ENCODE results near the gene SLIRP. TPM values are rescaled to one million over a fixed set of nuclear protein-coding genes. Genes with fewer than 3 reads are reported as not detected.
A peak's percentile ranks its signal among the peaks of the same experiment; 100 is the strongest.
"Not testable (repeated sequence)": the region's sequence is repeated elsewhere in the genome, so short reads cannot be mapped to it uniquely, and the experiment has no call there.

SLIRP gene
- 100 to 1,000 TPM in 2 of 4 donors, 10 to 100 TPM in 2; 95.5 to 108 (median 101) TPM for polyA plus RNA-seq (ENCODE audit: insufficient read length in 4 of 4)

DNA sequence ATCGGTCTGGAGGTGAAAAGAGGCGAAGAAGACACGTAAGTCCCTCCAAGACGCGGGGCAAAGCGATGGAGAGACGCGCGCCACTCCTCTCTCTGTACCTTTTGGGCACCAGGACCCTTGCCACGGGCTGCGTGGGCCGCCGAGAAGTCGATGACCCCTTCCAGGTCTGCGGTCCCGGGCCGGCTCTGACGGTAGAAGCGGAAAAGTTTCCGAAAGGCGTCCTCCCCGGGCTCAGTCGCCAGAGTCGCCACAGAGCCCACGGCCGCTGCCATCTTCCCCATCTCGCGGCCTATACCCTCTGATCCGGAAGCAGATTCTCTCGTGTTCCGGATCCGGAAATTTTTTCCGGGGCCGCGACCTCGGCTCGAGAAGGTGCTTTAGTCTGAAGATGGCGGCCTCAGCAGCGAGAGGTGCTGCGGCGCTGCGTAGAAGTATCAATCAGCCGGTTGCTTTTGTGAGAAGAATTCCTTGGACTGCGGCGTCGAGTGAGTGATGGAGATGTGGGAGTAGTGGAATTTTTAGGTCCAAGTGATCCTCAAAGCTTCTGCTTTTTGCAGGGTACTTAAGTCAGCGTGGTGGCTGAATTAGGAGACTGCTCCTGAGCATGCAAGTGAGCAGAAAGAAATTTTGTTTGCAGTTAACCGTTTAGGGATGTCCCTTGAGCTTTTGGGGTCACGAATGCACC, at the start of gene SLIRP, which contains the start of gene ALKBH1:
Gene SLIRP (plus strand): TSS at position 380 of the 685 bp plus-strand sequence. CDS start 9 bp downstream, at position 389.
Gene ALKBH1 (minus strand): TSS at position 300 of the 685 bp plus-strand sequence. CDS start 19 bp downstream, at position 281.
- DNase-seq (ENCODE audit: low read depth in 4 of 4, low spot score in 3 of 4), result peak; percentile 79 to 90 (median 87)

DNA sequence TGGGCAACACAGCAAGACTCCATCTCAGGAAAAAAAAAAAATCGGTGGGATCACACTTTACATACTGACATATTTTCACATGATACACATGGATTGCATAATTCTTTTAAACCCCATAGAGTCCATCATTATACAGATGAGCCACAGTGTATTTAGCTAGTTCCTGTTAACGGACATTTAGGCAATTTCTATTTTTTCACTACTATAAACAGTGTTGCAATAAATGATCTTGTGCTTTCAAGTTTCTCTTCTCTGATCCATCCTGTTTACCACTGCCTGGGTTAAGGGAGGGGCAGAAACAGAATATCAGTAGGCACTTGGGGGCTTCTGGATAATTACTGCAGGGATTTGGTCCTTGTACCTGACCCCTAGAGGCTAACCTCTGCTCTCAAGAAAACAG, 48.1 kb upstream of the SLIRP start:
- DNase-seq (ENCODE audit: low read depth in 4 of 4, low spot score in 3 of 4), result no peak

DNA sequence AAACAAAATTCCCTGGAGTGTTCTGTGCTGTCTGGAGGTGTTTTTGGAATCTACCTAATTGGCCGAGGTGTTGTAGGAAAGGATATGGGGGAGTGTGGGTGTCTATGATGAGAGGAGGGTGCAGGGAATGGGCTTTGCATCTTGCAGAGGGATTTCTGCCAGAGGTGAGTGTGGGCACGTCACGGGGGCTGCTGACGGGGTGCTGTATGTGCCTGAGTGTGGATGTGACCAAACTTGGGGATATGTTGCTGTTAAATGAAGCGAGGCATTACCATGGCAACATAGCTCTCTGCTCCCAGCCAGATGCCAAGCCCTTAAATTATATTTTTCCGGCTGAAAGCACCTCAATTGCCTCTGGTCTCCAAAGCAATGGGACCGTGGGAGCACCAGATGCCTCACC, 47.1 kb upstream of the SLIRP start:
- peak in 2 of 4 donors; percentile 43 to 44 for DNase-seq (ENCODE audit: low read depth in 4 of 4, low spot score in 3 of 4)

DNA sequence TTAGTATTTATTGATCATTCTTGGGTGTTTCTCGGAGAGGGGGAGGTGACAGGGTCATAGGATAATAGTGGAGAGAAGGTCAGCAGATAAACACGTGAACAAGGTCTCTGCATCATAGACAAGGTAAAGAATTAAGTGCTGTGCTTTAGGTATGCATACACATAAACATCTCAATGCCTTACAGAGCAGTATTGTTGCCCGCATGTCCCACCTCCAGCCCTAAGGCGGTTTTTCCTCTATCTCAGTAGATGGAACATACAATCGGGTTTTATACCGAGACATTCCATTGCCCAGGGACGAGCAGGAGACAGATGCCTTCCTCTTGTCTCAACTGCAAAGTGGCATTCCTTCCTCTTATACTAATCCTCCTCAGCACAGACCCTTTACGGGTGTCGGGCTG, 46.3 kb upstream of the SLIRP start:
- DNase-seq (ENCODE audit: low read depth in 4 of 4, low spot score in 3 of 4), result not testable (repeated sequence)

DNA sequence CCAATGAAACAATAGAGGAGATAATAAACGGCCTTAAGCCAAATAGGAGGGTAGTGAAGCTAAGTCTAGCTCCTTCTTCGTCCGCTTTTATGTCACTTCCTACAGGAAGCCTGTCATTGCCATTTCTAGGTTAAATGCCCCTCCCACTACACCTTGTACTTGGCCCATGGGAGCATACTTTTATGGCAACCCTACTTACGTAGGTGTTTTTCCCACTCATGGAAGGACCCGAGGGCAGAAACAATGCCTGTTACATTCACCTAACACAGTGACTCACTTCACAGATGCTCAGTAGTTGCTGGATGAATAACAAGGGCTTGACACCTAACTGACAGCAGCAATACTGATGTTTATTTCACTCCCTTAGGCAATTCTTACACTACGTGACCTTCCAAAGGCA, 44.6 kb upstream of the SLIRP start:
- DNase-seq (ENCODE audit: low read depth in 4 of 4, low spot score in 3 of 4), result no peak

DNA sequence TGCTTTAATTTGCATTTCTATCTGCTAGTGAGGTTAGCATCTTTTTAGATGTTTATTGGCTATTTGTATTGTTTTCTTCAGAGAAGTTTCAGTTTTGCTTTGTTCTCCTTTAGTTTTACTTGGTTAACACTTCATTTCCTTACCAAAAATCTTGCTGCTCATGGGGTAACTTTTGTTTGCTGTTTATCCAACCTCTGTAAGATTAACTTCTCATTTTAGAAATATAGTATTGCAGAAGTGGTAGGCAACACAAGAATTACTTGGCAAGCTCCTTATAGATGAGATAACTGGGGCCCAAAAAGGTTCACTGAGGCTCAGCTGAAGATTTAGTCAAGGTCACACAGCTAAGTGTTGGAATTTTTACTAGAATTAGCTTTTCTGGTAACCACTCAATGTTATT, 40.6 kb upstream of the SLIRP start:
- no peak for DNase-seq (ENCODE audit: low read depth in 4 of 4, low spot score in 3 of 4)

DNA sequence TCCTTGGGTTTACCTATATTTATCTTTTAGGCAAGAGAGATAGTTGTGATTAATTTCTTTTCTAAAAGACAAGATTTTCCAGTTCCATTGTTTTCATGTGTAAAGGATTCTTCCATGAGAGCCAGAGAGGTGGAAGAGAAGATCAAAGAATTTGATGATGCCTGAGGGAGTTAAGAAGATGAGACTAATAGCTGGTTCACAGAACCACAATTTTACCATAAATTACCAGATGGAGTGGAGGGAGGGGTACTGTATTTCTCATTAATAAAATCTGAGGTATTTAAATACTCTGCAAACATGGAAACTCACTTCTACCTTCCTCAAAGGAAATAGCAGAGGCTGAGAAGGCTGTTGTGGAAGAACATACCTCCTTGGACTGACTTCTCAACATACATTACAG, 34.7 kb upstream of the SLIRP start:
- DNase-seq (ENCODE audit: low read depth in 4 of 4, low spot score in 3 of 4), result no peak

DNA sequence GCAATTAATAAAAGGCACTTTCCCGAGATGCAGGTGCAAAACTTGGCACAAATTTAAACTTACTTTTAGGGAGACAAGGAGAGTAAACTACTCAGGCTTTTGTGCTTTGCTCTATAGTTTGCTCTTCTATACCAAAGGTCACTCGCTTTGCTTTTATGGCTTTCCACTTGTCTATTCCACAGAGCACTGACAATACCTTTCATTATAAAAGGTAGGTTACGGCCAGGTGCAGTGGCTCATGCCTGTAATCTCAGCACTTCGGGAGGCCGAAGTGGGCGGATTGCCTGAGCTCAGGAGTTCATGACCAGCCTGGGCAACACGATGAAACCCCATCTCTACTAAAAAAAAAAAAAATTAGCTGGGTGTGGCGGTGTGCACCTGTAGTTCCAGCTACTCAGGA, 33.0 kb upstream of the SLIRP start:
- DNase-seq (ENCODE audit: low read depth in 4 of 4, low spot score in 3 of 4), result no peak

DNA sequence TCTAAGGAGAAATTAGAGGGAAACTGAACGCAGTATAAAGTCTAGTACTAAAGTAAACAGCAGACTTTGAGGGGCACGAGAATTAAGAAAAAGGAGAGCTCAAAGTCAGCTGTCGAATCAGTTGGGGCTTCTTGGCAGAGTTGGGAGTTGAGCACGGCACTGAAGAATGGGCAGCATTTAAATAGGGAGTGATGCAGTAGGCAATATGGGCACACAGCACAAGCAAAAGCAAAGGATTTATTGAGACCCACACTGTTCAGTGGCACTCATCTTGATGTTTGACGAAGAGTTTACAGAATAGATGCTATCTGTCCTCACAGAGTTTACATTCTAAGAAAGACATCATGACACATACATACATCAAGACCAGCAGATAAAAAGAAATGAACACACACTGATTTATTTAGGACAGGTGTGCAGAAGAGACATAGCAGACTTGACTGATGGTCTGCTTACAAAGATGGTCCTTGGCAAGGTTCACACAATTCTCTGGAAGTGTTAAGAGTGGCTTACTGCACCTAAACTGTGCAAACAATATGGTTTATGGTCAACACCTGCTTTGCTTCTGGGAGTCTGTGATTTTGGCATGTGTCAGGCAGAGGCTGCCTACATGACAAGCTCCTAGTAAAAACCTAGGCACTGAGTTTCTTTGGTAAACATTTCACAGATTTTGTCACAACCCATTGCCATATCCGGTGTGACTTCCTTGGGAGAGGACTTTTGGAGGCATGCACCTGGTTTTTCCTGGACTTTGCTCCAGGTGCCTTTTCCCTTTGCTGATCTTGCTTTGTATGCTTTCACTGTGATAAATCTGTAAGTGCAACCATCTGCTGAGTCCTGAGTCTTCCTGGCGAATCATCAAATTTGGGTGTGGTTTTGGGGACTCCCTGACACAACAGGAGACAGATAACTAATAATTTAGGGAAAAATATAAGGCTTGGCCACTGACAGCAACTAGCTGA, 26.4 kb upstream of the SLIRP start:
- no peak for DNase-seq (ENCODE audit: low read depth in 4 of 4, low spot score in 3 of 4)

DNA sequence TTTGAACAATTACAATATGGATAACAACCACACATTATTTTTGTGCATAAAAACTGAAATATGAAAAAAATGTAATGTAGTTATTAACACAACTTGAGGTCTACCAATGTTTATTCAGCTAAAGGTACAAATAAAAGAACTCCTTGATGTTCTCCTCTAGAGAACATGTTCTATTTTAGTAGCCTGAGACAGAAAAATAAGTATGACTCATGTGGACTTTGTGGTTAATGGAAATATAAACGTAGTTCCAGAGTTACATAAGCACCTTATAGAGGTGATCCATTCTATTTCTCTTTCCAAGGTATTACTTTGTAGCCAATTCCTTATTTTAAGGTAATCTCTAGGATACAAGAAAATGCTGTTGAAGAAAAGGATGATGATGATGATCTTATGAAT, 25.7 kb upstream of the SLIRP start:
- no peak for DNase-seq (ENCODE audit: low read depth in 4 of 4, low spot score in 3 of 4)

DNA sequence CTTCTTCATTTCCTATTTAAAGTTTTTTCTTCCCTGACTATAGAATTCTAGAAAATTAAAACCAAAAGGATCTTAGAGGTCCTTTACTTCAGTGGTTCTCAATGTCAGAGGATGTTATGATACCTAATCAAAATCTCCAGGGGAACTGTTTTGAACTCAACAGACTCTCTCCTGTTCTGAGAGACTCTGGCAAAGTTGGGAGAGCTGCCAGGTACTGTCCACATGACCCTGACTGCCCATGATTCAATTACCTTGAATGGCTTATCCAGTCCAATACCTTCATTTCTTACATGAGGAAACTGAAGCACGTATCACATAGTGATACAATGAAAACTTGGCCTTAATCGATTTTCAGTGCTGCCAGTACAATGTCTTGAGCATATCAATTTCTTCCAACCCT, 16.6 kb upstream of the SLIRP start:
- no peak for DNase-seq (ENCODE audit: low read depth in 4 of 4, low spot score in 3 of 4)

DNA sequence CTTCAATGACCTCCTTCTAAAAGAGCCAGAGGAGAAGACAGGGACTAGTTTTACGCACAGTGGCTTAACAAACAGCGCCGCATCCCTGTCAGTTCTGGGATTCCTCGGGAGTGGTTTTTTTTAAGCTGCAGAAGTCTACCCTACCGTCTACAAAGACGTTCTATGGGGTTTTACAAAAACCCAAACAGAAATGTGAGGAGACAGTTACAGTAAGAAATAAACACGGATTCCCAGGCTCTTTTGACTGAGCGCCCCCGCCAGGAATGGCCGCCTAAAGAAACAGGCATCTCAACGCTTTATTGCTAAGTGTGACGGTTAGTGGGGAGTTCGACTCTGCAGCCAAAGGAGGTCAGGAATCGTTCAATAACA, 564 bp upstream of the SLIRP start:
- peak in 2 of 4 donors; percentile 10 to 14 for DNase-seq (ENCODE audit: low read depth in 4 of 4, low spot score in 3 of 4)

DNA sequence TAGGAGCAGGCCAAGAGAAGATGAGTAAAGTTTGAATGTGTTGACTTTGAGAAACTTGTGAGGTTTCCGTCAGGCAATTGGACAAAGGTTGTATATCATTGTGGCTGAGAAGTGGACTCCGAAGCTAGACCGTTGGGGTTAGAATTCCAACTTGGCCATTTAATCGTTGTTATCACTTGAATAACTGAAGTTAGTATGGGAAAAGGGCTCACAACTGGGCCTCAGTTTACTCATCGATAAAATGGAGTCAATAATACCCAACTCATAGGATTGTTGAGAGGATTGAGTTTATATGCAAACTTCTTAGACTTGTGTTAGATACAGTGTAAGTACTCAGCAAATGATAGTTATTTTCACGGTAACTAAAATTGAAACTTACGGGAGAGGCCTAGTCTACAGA, 846 bp downstream of the SLIRP start:
- no peak for DNase-seq (ENCODE audit: low read depth in 4 of 4, low spot score in 3 of 4)

DNA sequence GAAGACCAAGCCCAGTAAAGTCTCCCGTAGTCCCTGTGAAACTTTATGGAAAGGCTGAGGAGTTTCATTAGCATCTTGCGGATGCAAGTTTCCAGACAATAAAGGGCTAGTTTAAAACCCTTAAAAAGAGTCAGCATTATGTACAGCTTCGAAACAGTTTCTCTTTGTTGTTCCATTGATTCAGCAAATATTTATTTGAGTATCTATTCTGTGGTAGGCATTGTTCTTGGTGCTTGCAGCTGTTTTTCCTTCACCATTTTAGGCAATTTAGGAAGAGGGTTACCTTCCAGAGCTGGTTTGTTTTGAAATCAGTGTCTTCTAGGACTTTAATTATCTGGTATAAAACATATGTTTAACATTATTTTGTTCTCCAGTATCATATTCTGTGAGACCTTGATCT, 1.5 kb downstream of the SLIRP start:
- no peak for DNase-seq (ENCODE audit: low read depth in 4 of 4, low spot score in 3 of 4)

DNA sequence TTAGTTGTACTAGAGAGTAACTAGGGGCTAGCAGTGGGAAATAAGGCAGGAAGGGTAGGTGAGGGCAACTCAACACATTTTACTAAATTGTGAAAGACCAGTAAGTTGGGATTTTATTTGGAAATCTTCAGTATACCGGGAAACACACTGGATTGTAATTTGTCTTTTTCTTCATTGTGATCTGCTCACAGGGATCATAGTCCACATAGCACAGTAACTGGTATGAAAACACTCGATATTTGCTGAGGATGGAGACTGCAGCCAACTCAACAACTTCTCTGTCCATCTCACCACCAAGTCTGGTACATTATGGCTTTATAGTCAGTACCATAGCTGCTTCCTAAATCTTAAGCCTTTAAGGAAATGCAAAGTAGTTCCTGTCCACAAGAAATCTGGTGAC, 2.5 kb downstream of the SLIRP start:
- no peak for DNase-seq (ENCODE audit: low read depth in 4 of 4, low spot score in 3 of 4)

DNA sequence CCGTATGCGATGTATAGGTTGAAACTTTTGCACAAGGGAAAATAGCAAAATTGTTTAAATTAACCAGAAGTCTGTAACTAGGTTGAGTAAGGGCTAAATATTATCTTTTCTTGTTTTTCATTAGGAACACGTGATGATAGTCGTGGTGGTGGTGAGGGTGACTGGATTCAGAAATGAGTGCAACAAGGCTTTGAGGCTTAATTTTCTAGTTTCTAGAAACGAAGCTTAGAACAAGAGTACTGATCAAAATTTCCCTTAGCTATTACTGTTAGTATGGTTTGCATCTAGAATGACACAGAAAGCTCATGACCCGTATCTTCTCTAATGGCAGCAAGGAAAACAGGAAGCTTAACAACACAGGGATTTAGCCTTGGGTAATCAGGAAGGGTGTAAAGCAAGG, 7.0 kb downstream of the SLIRP start:
- DNase-seq (ENCODE audit: low read depth in 4 of 4, low spot score in 3 of 4), result no peak

DNA sequence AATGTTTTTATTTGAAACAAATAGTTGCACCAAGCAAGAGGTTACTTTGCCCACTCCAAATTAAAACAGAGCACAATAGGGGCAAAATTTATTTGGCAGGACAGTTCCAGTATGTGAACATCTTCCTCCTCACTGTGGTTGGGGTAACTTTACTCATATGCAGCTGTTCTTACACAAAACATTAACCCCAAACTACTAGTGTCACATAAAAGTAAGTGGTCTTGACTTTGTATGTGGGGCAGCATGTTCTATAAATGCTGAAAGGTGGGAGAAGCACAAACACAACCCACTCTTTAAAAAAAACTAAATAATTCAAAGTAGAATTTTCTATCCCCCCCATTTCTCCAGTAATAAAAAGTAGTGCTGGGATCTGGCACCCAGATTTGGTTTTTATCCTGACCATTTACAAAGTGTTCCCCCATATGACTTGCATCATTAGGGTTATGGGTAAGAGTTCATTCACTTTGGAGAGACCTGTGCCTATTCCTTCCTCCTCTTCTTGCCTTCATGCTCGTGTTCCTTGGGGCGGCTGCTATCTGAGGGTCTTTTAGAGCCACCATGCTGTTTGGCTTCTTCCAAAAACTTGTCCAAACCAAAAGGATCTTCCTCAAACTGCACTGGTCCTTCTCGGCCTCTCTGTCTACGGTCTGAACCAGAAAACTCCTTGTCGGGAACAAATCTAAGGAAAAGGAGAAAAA, 9.9 kb downstream of the SLIRP start:
- DNase-seq (ENCODE audit: low read depth in 4 of 4, low spot score in 3 of 4), result no peak

DNA sequence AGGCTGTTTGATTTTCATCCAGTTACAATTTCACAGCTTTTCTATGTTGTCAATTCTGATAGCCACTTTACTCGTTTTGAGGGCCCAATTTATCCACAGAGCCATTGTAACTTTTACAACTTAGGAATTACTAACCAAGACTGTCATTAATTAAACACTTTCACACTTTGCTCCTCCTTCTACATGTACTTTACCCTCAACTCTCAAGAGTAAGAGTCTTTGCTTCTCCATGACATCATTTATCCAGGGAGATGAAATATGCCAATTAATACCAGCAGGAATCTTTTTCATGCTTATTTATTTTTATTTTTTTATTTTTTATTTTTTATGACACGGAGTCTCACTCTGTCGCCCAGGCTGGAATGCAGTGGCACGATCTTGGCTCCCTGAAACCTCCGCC, 13.5 kb downstream of the SLIRP start:
- no peak for DNase-seq (ENCODE audit: low read depth in 4 of 4, low spot score in 3 of 4)

DNA sequence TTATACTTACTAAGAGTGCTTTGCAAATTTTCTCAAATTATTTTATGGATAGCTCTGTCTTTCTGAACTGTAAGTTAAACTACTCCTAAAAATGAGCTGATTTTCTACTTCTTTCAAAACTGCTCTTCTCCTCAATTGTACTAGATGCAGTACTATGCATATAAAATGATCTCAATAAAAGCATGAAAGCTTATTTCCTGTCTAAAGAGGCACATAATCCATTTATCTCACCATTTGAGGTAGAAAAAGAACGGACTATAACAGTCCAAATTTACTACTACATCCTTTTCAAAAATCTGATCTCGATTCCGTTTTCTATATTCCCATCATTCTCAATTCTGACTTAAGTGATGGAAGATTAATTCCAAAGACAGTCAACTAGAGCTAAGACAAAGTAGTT, 14.4 kb downstream of the SLIRP start:
- no peak for DNase-seq (ENCODE audit: low read depth in 4 of 4, low spot score in 3 of 4)

DNA sequence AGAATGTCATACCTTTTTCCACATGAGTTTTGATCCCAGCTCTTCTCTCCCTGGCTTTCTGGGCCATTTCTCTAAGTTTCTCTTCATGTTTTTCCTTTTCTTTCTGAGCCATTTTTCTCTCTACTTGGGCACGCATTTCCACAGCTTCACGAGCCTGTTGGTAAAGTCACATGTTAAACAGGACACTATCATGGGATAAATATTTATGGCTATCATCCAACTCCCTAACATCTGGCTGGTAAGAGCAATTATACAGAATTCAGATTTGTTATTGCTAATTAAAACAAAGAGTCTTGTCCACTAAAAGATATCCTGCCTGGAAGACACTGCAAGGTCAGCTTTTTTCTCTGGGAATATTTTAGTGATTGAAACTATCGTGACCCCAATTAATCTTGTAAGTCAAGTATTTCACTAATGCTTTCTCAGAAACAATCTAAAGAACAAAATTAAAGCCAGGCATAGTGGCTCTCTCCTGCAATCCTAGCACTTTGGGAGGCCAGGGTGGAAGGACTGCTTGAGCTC, 23.1 kb downstream of the SLIRP start:
- no peak for DNase-seq (ENCODE audit: low read depth in 4 of 4, low spot score in 3 of 4)

All from right renal pelvis (tissue), 4 donors.